Common myeloid progenitor, CD34-positive (primary cell): Measurements from ENCODE around the gene F9.
"Not testable (repeated sequence)": the region's sequence is repeated elsewhere in the genome, so short reads cannot be mapped to it uniquely, and the experiment has no call there.

ENCODE experiments used
- CTCF ChIA-PET: fragments of 350-600 bp; sonication (Branson Sonifier 250); formaldehyde crosslinking; loops from one replicate; lab custom pipeline; 2021; ENCODE audit warnings: antibody characterized with exemption; lab: Charles Lee
- POLR2A ChIA-PET: fragments of 350-600 bp; sonication (Branson Sonifier 250); formaldehyde crosslinking; loops from one replicate; lab custom pipeline; 2021; ENCODE audit warnings: antibody characterized with exemption; lab: Charles Lee
- DNase-seq, 3 donors: peaks; one replicate each; pipeline versions ENCODE4 v3.0.0 to v3.0.0-alpha.2; 2013
- H3K27ac ChIP-seq, 2 experiments: 1 replicate in 1 of 2; 2 replicates in 1 of 2; pipeline ENCODE4 v1.7.0; 2013; ENCODE audit warnings: inconsistent platforms in 2 of 2, low read length in 2 of 2, mild to moderate bottlenecking in 2 of 2, low read depth in 1 of 2, moderate library complexity in 1 of 2; ENCODE audit not compliant: severe bottlenecking in 2 of 2, insufficient read depth in 1 of 2, poor library complexity in 1 of 2
- H3K27me3 ChIP-seq, 5 experiments: replicated peaks in 2 of 5; 1 replicate in 3 of 5; 2 replicates in 2 of 5; pipeline versions ENCODE4 v1.6.1 to v1.7.0; 2013; ENCODE audit warnings: low read length in 4 of 5, mild to moderate bottlenecking in 2 of 5, moderate library complexity in 2 of 5, inconsistent platforms in 1 of 5; ENCODE audit not compliant: insufficient read depth in 5 of 5, control insufficient read depth in 4 of 5
- H3K36me3 ChIP-seq, 4 experiments: 1 replicate in 2 of 4; 2 replicates in 2 of 4; pipeline versions ENCODE4 v1.6.1 to v1.7.0; 2013; ENCODE audit warnings: low read length in 3 of 4, control low read depth in 1 of 4, mild to moderate bottlenecking in 1 of 4; ENCODE audit not compliant: control insufficient read depth in 4 of 4, insufficient read depth in 4 of 4
- H3K4me1 ChIP-seq, 4 experiments: 1 replicate in 3 of 4; 2 replicates in 1 of 4; pipeline versions ENCODE4 v1.6.1 to v1.7.1; 2013; ENCODE audit warnings: low read length in 3 of 4, mild to moderate bottlenecking in 3 of 4, control low read depth in 1 of 4, inconsistent platforms in 1 of 4, moderate library complexity in 1 of 4; ENCODE audit not compliant: control insufficient read depth in 4 of 4, insufficient read depth in 4 of 4; ENCODE audit errors: control extremely low read depth in 1 of 4
- H3K4me3 ChIP-seq, 7 experiments: 1 replicate in 4 of 7; 2 replicates in 3 of 7; pipeline versions ENCODE4 v1.5.1 to v1.7.0; 2013; ENCODE audit warnings: mild to moderate bottlenecking in 7 of 7, low read length in 6 of 7, moderate library complexity in 6 of 7, inconsistent platforms in 2 of 7, low read depth in 2 of 7, control low read depth in 1 of 7; ENCODE audit not compliant: insufficient read depth in 4 of 7, control insufficient read depth in 1 of 7; ENCODE audit errors: extremely low read depth in 1 of 7
- H3K9me3 ChIP-seq, 5 experiments: 1 replicate in 4 of 5; 2 replicates in 1 of 5; pipeline versions ENCODE4 v1.6.1 to v1.7.1; 2013; ENCODE audit warnings: low read length in 4 of 5, mild to moderate bottlenecking in 2 of 5, inconsistent platforms in 1 of 5, low read depth in 1 of 5, moderate library complexity in 1 of 5; ENCODE audit not compliant: control insufficient read depth in 4 of 5, insufficient read depth in 2 of 5; ENCODE audit errors: control extremely low read depth in 1 of 5
- WGBS: methylation state at CpG from one replicate; pipeline ENCODE4 v1.1.5; 2013; ENCODE audit not compliant: insufficient coverage; 5-methylcytosine and 5-hydroxymethylcytosine counted together

Gene F9

DNA sequence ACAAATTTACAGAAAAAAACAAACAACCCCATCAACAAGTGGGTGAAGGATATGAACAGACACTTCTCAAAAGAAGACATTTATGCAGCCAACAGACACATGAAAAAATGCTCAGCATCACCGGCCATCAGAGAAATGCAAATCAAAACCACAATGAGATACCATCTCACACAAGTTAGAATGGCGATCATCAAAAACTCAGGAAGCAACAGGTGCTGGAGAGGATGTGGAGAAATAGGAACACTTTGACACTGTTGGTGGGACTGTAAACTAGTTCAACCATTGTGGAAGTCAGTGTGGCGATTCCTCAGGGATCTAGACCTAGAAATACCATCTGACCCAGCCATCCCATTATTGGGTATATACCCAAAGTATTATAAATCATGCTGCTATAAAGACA lies 1.7 kb upstream of the F9 start:
- POLR2A ChIA-PET, H3K27ac ChIP-seq: not testable (repeated sequence)
- WGBS = no CpG with 5 or more reads among the region's 3 CpGs

DNA sequence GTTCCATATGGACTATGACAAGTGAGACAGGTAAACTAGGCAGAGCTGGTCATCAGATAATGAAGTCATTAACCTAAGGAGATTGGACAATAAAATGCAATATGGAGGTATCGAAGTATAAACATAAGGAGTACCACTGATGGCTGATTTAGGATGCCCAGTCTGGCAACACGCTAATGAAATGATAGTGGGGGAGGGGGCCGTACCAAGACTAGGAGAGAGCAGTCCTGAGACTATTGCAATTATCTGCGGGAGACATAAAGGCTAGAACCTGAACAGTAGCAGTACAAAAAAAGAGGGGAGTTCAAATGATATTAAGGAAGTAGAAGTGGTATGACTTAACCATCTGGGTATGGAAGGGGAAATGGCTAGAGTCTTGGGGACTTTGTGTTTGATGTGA lies 2.3 kb downstream of the F9 start:
- WGBS = 86% methylated on average over 4 of the region's 4 CpGs
- H3K27ac ChIP-seq = no peak overlapping the region
- CTCF ChIA-PET = no interaction called here
- POLR2A ChIA-PET = no interaction called here
- no peaks in the 10 kb centered on the region for H3K27me3 ChIP-seq
- H3K9me3 ChIP-seq = no peaks in the 10 kb centered on the region
- peak in 2 of 3 donors; percentile 19 to 22 for DNase-seq
- peaks cover 0 to 4% (median 1%) of the 10 kb centered on the region in 4 experiments for H3K4me1 ChIP-seq
- H3K36me3 ChIP-seq = no peaks in the 10 kb centered on the region
- no peak overlapping the region for H3K4me3 ChIP-seq

More for the DNA sequence above, 1.7 kb upstream of the F9 start:
- H3K9me3 ChIP-seq, H3K27me3 ChIP-seq, H3K4me3 ChIP-seq, H3K4me1 ChIP-seq, CTCF ChIA-PET, DNase-seq, H3K36me3 ChIP-seq: not testable (repeated sequence)

DNA sequence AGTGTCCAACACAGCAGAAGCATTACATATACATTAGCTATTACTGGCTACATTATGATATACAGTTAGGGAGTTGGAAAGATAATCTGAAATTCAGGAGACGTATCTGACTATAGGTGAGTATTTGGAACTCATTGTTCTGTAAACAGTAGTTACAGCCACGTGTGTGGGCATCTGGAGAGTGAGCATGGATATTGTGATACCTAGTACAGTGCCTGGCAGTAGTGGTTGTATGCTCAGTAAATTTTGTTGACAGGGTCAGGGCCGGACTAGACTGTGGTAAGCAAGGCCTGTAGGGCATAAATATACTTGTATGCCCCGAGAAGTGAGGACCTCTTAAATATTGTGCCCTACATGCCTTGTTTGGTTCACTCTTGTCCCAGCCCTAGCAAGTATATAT lies 2.9 kb downstream of the F9 start:
- no peaks in the 10 kb centered on the region for H3K9me3 ChIP-seq
- H3K27me3 ChIP-seq = no peaks in the 10 kb centered on the region
- ChIA-PET CTCF (no interaction called here), POLR2A (no interaction called here)
- DNase-seq = no peak
- no peaks in the 10 kb centered on the region for H3K36me3 ChIP-seq
- H3K4me3 ChIP-seq = no peak overlapping the region
- H3K27ac ChIP-seq = no peak overlapping the region
- 84% methylated on average over 4 of the region's 4 CpGs for WGBS
- H3K4me1 ChIP-seq = peaks cover 0 to 4% (median 1%) of the 10 kb centered on the region in 4 experiments

DNA sequence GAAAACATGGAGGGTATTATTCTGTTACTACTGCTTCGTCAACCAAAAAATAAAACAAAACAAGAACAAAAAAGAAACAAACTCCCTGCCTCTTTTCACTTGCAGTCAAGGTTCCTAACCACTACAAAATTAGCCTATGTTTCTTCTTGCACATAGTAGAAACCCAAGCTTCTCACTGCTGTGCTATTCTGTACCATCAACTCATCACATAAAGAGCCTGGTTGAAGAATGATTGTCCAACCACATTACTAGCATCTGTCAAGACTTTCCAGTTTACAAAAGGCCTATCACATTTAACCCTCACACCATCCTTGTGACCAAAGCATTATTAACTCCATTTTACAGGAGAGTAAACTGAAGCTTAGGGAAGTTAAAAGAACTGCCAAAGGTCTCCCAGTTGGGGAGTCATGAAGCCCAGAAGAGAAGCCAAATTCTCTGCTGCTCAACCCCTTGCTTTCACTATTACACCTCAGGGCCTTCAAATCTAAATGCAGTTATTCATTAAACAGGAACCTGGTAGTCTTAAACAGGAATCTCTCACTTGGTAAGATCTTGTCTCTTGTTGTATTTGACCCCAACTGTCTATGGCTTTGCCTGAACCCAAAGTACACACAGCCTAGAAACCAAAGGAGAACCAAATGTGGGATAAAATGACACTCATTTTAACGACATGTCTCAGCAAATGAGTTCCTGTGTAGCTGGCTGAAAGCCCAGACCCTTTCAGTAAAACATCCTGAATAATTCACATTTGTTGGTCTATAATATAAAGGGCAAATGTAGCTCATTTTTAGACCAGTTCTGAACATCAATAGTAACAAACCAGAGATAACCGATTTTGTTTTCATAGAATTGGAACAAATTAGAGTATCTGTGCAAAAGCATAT lies 8.6 kb downstream of the F9 start:
- POLR2A ChIA-PET = no interaction called here
- CTCF ChIA-PET = interaction anchor here (1.6 kb wide), 1 partner anchor 63 kb away, joined by 3 read pairs; no protein-coding TSS in a partner anchor
- Histone ChIP-seq H3K27ac (no peak overlapping the region), H3K27me3 (no peaks in the 10 kb centered on the region), H3K9me3 (no peaks in the 10 kb centered on the region), H3K4me3 (no peak overlapping the region), H3K36me3 (no peaks in the 10 kb centered on the region), H3K4me1 (peaks cover 0 to 7% (median 0%) of the 10 kb centered on the region in 4 experiments)
- peak in 2 of 3 donors; percentile 29 to 48 for DNase-seq
- WGBS = 100% methylated on average over 1 of the region's 3 CpGs

DNA sequence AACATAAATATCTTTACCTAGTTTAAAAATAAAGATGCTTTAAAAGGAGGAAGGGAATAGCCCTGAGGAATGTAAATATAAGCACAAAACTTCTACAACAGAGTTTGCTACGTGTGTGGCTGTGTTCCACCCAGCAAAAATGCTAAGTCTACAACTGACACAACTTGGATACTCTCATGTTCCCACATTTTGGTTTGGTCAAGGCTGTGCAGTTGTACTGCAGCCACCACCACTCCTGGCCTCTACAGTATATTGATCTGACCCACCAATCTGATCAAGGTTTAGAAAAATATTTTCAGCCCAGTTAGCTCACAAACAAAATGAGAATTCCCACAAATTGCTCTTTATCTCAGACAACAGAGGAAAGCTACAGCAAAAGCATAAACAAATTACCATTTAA lies 12.1 kb downstream of the F9 start:
- ChIA-PET POLR2A (no interaction called here), CTCF (no interaction called here)
- DNase-seq = no peak
- H3K4me1 ChIP-seq = peaks cover 0 to 7% (median 0%) of the 10 kb centered on the region in 4 experiments
- peaks cover 0 to 1% (median 0%) of the 10 kb centered on the region in 5 experiments for H3K9me3 ChIP-seq
- no peaks in the 10 kb centered on the region for H3K36me3 ChIP-seq
- no peak overlapping the region for H3K4me3 ChIP-seq
- 57% methylated on average over 1 of the region's 1 CpG for WGBS
- no peak overlapping the region for H3K27ac ChIP-seq
- no peaks in the 10 kb centered on the region for H3K27me3 ChIP-seq

DNA sequence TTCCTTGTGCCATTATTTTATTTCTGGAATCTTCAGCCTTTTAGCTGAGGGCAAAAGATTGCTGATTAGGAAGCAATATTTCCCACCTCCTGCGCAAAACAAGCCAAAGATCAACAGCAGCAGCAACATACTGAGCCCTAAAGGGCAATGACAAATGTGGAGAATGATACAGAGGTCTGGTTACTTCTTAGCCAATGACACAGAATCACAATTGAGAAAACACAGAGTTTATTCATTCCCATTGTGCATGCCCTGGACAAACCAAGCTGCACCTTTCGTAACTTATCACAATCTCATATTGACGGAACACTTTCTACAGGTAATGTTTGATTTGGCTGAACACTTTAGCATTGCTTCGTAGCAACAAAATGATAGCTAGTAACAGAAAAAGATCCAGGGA lies 13.4 kb downstream of the F9 start:
- WGBS = 80% methylated on average over 1 of the region's 4 CpGs

DNA sequence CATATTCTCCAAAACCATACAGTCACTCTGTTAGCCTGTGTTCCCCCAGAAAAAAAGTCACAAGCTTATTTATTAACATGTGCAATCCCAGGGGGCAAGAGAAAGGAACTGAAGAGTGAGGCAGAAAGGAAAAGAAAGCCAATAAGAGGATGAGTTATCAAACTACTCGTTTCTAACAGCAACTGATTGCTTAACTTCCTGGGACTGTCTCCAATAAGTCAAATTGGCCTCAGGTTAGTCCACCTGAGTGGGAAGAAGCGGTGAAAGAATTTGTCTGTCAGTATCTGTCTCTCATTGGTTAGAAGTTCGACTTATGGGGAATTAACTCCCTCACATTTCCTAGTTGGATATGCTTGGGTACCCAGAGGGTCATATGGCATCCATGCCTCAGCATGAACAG lies 14.1 kb downstream of the F9 start:
- 63% methylated on average over 3 of the region's 3 CpGs for WGBS
- H3K9me3 ChIP-seq = peaks cover 0 to 1% (median 0%) of the 10 kb centered on the region in 5 experiments
- H3K27ac ChIP-seq = no peak overlapping the region
- ChIA-PET CTCF (interaction anchor here (0.7 kb wide), 1 partner anchor 628 kb away, joined by 3 read pairs; no protein-coding TSS in a partner anchor), POLR2A (no interaction called here)
- H3K4me1 ChIP-seq = peaks cover 0 to 1% (median 0%) of the 10 kb centered on the region in 4 experiments
- DNase-seq = no peak
- H3K27me3 ChIP-seq = no peaks in the 10 kb centered on the region
- H3K36me3 ChIP-seq = no peaks in the 10 kb centered on the region
- H3K4me3 ChIP-seq = no peak overlapping the region

More for the DNA sequence above, 13.4 kb downstream of the F9 start:
- H3K4me3 ChIP-seq = no peak overlapping the region
- no peaks in the 10 kb centered on the region for H3K36me3 ChIP-seq
- CTCF ChIA-PET = no interaction called here
- no peak overlapping the region for H3K27ac ChIP-seq
- no peaks in the 10 kb centered on the region for H3K27me3 ChIP-seq
- POLR2A ChIA-PET = no interaction called here
- DNase-seq = no peak
- H3K9me3 ChIP-seq = peaks cover 0 to 1% (median 0%) of the 10 kb centered on the region in 5 experiments
- H3K4me1 ChIP-seq = peaks cover 0 to 5% (median 0%) of the 10 kb centered on the region in 4 experiments
